ENCODE measurements around the gene DDX19B.

DNA sequence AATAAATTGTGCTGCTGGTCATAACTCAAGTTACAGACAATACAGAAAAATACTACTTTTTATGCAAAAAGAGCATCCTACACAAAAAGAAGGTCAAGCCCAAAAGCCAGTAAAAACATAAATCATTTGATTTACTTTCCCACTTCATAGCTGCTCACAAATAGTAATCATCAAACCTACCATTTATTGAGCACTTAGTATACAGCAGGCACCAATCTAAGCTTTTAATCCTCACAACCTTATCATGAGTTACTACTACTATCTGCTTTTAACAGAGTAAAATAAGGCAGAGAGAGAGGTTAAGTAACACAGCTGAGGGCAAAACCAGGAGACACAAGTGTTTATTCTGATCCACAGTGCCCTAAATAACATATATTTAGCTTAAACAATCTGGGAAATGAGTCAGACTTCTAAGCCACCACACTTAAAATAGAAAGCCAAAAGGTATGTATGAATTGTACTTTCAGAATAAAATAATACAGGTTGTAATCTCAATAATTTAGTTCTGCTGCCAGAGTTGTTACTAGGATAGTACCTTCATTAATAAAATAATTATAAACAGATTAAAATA, 8.0 kb upstream of the DDX19B start:
- TF ChIP-seq POLR2A (IDR thresholded peaks at IDR 0.05; ENCODE audit: low read depth, low read length): no peak
- no peak for TF ChIP-seq POLR2AphosphoS5 (IDR thresholded peaks at IDR 0.05; ENCODE audit: low read depth, low read length)
- no peak for TF ChIP-seq TAF1 (IDR thresholded peaks at IDR 0.05; ENCODE audit: borderline replicate concordance, low read depth, low read length)
